ENCODE results near the gene LRPAP1. TPM values are rescaled to one million over a fixed set of nuclear protein-coding genes. Genes with fewer than 3 reads are reported as not detected.
"Not testable (repeated sequence)": the region's sequence is repeated elsewhere in the genome, so short reads cannot be mapped to it uniquely, and the experiment has no call there.

Gene LRPAP1
- total RNA-seq, 1 donor from 2014 or later = 297 TPM

DNA sequence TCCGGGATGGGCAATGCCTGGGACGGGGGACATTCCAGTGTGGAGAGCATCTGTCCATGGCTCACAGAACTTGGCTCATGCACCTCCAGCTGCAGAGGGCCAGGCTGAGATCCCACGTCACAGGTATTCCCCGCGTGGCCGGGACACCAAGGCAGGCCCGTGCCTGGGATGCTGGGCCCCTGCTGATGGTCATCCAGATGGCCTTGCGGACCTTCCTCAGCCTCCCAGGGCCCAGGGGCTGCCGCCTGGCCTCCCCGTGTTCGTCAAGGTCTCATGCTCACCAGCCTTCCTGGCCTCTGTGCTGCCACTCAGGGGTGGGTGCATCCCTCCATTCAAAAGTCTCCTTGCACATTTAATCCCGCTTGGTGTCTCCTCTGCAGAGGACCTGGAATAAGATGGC is 40.9 kb upstream of the LRPAP1 start:
- no peak for DNase-seq
- no peaks in the 10 kb centered on the region for H3K9me3 ChIP-seq (replicated peaks)
- TF ChIP-seq, protein P1, sequence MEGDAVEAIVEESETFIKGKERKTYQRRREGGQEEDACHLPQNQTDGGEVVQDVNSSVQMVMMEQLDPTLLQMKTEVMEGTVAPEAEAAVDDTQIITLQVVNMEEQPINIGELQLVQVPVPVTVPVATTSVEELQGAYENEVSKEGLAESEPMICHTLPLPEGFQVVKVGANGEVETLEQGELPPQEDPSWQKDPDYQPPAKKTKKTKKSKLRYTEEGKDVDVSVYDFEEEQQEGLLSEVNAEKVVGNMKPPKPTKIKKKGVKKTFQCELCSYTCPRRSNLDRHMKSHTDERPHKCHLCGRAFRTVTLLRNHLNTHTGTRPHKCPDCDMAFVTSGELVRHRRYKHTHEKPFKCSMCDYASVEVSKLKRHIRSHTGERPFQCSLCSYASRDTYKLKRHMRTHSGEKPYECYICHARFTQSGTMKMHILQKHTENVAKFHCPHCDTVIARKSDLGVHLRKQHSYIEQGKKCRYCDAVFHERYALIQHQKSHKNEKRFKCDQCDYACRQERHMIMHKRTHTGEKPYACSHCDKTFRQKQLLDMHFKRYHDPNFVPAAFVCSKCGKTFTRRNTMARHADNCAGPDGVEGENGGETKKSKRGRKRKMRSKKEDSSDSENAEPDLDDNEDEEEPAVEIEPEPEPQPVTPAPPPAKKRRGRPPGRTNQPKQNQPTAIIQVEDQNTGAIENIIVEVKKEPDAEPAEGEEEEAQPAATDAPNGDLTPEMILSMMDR (IDR thresholded peaks at IDR 0.05; ENCODE audit: borderline replicate concordance) = no peak
- H3K4me1 ChIP-seq = no peaks in the 10 kb centered on the region
- no peak overlapping the region for H3K4me3 ChIP-seq
- peaks cover 28% of the 10 kb centered on the region for H3K27me3 ChIP-seq (ENCODE audit: low read depth)
- no peaks in the 10 kb centered on the region for H3K36me3 ChIP-seq
- intact Hi-C loops (cut with micrococcal nuclease) = no loop called here
- H3K27ac ChIP-seq (replicated peaks) = no peak overlapping the region

DNA sequence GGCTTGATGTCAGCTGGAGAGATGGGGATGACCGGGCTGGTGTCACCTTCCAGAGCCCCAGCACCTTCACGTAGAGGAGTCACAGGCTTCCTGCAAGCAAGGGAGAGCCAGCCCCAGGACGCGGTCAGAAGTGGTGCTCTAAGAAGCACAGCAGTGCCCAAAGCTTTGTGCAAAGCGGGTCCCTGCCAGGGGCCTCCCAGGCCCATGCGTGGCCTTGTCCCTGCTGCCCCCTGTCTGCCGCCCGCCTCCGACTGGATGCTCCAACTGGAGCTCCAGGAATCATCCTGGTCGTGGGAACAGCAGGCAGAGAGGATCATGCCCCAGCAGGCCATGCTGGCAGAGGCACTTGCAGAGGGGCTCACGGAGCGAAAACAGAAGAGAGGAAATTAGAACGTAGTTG is 40.1 kb upstream of the LRPAP1 start:
- DNase-seq = no peak
- Histone ChIP-seq H3K9me3 (replicated peaks) (no peaks in the 10 kb centered on the region), H3K4me3 (no peak overlapping the region), H3K36me3 (no peaks in the 10 kb centered on the region), H3K4me1 (no peaks in the 10 kb centered on the region), H3K27me3 (ENCODE audit: low read depth) (peaks cover 28% of the 10 kb centered on the region), H3K27ac (replicated peaks) (no peak overlapping the region)
- TF ChIP-seq, protein P1 (IDR thresholded peaks at IDR 0.05; ENCODE audit: borderline replicate concordance) = no peak
- intact Hi-C loops (cut with micrococcal nuclease) = no loop called here

DNA sequence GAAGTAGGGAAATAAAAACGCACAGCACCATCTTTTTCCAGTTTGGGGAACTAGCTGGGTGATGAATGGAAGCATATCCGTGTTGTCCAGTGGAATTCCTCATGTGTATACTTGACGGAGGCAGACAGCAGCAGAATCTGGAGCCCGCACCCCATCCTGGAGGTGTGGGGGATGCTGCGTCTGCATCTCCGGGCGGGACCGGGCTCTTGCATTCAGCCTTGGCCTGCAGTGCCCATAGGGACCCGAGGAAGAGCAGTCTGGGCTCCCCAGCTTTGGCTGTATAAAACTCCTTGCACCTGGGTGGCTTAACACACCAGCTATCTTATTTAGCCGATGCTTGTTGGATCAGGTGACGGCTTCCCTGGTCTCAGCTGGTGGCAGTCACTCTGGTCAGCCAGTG is 39.7 kb upstream of the LRPAP1 start:
- peaks cover 28% of the 10 kb centered on the region for H3K27me3 ChIP-seq (ENCODE audit: low read depth)
- intact Hi-C loops (cut with micrococcal nuclease) = no loop called here
- no peak for DNase-seq
- TF ChIP-seq, protein P1 (IDR thresholded peaks at IDR 0.05; ENCODE audit: borderline replicate concordance) = no peak
- no peaks in the 10 kb centered on the region for H3K4me1 ChIP-seq
- H3K36me3 ChIP-seq = no peaks in the 10 kb centered on the region
- H3K9me3 ChIP-seq (replicated peaks) = no peaks in the 10 kb centered on the region
- no peak overlapping the region for H3K4me3 ChIP-seq
- H3K27ac ChIP-seq (replicated peaks) = no peak overlapping the region

DNA sequence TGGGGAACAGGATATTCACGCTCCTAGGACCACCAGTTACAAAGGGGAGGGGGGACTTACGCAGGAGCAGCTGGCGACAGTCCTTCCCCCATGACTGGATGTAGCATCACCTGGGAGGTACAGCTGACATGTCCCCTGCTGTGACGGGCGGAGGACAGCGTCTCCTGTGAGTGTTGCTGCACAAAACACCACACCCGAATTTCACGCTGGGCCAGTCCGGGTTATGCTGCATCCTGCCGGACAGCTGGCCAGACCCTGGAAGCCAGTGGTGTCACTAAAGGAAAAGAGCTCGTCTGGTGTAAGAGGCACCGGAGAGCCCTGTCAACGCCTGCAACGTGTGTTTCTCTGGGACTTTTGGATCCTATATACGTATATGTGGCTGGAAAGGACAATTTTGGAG is 38.7 kb upstream of the LRPAP1 start:
- H3K27ac ChIP-seq (replicated peaks); H3K9me3 ChIP-seq (replicated peaks); H3K4me3 ChIP-seq; H3K36me3 ChIP-seq; DNase-seq; H3K4me1 ChIP-seq; intact Hi-C loops (cut with micrococcal nuclease): not testable (repeated sequence)
- peaks cover 28% of the 10 kb centered on the region for H3K27me3 ChIP-seq (ENCODE audit: low read depth)

DNA sequence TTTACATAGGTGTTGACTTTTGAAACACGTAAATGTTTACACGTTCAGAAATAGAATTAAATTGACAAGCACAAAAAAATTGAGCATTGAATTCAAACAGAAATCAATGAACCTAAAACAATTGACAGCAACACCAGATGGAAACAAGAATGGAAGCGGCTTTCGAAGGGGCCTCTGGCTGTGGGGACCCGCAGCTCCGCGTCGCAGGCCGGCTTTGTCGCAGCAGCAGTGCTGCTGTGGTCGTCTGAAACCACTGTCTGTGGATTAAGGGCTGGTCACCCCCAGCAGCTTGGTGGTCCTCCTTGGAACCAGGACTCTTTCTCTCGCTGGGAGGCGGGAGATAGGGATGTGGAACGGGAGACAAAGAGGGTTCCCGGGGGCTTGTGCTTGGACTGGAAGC is 37.4 kb upstream of the LRPAP1 start:
- H3K4me1 ChIP-seq; DNase-seq; H3K4me3 ChIP-seq; H3K9me3 ChIP-seq (replicated peaks); H3K27ac ChIP-seq (replicated peaks); intact Hi-C loops (cut with micrococcal nuclease); H3K36me3 ChIP-seq: not testable (repeated sequence)
- H3K27me3 ChIP-seq (ENCODE audit: low read depth) = peaks cover 28% of the 10 kb centered on the region

DNA sequence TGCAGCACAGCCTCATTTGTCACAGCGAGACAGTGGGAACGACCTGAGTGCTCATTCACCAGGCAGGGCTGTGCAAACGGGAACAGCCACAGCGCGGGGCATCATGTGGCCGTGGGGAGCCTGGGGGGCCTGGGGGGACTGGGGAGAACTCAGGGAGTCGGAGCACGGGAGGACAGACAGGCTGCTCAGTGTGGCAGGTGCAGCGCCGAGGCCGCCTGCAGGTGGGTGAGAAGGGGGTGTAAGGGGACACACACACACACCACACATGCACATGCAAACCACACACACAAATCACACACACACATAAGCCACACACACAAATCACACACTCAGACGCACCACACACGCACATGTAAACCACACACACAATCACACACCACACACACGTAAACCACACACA is 34.5 kb upstream of the LRPAP1 start:
- intact Hi-C loops (cut with micrococcal nuclease); H3K9me3 ChIP-seq (replicated peaks); H3K36me3 ChIP-seq; H3K27ac ChIP-seq (replicated peaks); H3K4me3 ChIP-seq; DNase-seq; H3K4me1 ChIP-seq: not testable (repeated sequence)
- peaks cover 13% of the 10 kb centered on the region for H3K27me3 ChIP-seq (ENCODE audit: low read depth)

DNA sequence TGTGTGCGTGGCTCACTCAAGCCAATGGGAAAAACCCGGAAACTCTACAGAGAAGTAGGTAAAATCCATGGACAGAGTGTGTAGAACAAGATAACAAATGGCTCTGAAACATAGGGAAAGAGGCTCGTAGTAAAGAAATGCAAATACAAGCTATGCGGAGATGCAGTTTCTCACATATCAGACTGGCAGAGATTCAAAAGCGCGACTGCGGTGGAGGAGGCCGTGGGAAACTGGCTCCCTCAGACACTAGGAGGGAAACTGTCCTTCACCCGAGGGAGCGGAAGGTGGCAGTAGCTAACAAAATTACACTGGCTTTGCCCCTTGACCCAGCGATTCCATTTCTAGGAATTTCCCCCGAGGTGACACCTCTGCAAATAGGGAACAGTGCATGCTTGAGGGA is 34.1 kb upstream of the LRPAP1 start:
- DNase-seq; H3K4me3 ChIP-seq; intact Hi-C loops (cut with micrococcal nuclease); H3K4me1 ChIP-seq; H3K27me3 ChIP-seq (ENCODE audit: low read depth); H3K9me3 ChIP-seq (replicated peaks); H3K27ac ChIP-seq (replicated peaks); H3K36me3 ChIP-seq: not testable (repeated sequence)

DNA sequence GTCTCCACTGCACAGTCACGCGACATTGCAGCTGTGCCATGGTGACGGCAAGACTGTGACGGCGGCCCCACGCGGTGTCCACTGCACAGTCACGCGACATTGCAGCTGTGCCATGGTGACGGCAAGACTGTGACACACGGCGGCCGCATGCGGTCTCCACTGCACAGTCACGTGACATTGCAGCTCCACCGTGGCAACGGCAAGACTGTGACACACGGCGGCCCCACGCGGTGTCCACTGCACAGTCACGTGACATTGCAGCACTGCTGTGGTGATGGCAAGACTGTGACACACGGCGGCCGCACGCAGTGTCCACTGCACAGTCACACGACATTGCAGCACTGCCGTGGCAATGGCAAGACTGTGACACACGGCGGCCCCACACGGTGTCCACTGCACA is 32.7 kb upstream of the LRPAP1 start:
- intact Hi-C loops (cut with micrococcal nuclease); H3K9me3 ChIP-seq (replicated peaks); H3K4me1 ChIP-seq: not testable (repeated sequence)

More for the DNA sequence above, 32.7 kb upstream of the LRPAP1 start:
- not testable (repeated sequence) for DNase-seq; H3K27ac ChIP-seq (replicated peaks); H3K36me3 ChIP-seq; H3K4me3 ChIP-seq; H3K27me3 ChIP-seq (ENCODE audit: low read depth)
